GM23248 (cell line): Measurements from ENCODE around the gene ARHGEF3.

Source experiments
- EZH2 ChIP-seq: fragments of 200-600 bp; sonication (generic); IDR thresholded peaks from 2 replicates; pipeline ENCODE4 v1.6.1; 2018; ENCODE audit warnings: antibody characterized with exemption, mild to moderate bottlenecking; ENCODE audit not compliant: insufficient read depth, poor library complexity, severe bottlenecking
- EZH2phosphoT487 ChIP-seq: fragments of 200-600 bp; sonication (generic); IDR thresholded peaks from 2 replicates; pipeline ENCODE4 v1.6.1; 2018; ENCODE audit warnings: antibody characterized with exemption, moderate library complexity, mild to moderate bottlenecking, low read depth; ENCODE audit not compliant: insufficient read depth

- TF ChIP-seq EZH2 (no peak), EZH2phosphoT487 (no peak)
Observed at GRCh38 chr3:56754741-56755417, 46.9 kb downstream of the ARHGEF3 start.
